ENCODE results near the gene ME1.

- TF ChIP-seq CTCF (IDR thresholded peaks at IDR 0.05) (no peak), POLR2A (IDR thresholded peaks at IDR 0.05) (no peak)
Measured at GRCh38 chr6:83442752-83443151, 11.9 kb upstream of the ME1 start.

All from breast epithelium (tissue), 3 donors.